Subcutaneous abdominal adipose tissue (tissue), 5 donors: ENCODE data around the gene SMAGP.
"Not testable (repeated sequence)": the region's sequence is repeated elsewhere in the genome, so short reads cannot be mapped to it uniquely, and the experiment has no call there.

Experiments
- H3K27ac ChIP-seq: one replicate; pipeline ENCODE4 v1.7.0; 2013; ENCODE audit warnings: low read depth, mild to moderate bottlenecking, inconsistent platforms, low read length, moderate library complexity
- H3K27me3 ChIP-seq, 5 donors: one replicate each; pipeline ENCODE4 v1.7.0; 2013; ENCODE audit warnings: low read length in 5 of 5, inconsistent platforms in 1 of 5; ENCODE audit not compliant: control insufficient read depth in 5 of 5, insufficient read depth in 4 of 5
- H3K36me3 ChIP-seq, 5 donors: one replicate each; pipeline ENCODE4 v1.7.0; 2013; ENCODE audit warnings: low read length in 5 of 5; ENCODE audit not compliant: control insufficient read depth in 5 of 5, insufficient read depth in 5 of 5
- H3K4me1 ChIP-seq, 5 donors: one replicate each; pipeline ENCODE4 v1.7.0; 2013; ENCODE audit warnings: low read length in 5 of 5, mild to moderate bottlenecking in 3 of 5, moderate library complexity in 1 of 5; ENCODE audit not compliant: control insufficient read depth in 5 of 5, insufficient read depth in 5 of 5
- H3K4me3 ChIP-seq, 5 donors: one replicate each; pipeline ENCODE4 v1.7.0; 2013; ENCODE audit warnings: low read length in 5 of 5, low read depth in 1 of 5
- H3K9ac ChIP-seq, 5 donors: one replicate each; pipeline ENCODE4 v1.7.0; 2013; ENCODE audit warnings: low read length in 5 of 5, mild to moderate bottlenecking in 4 of 5, moderate library complexity in 3 of 5
- H3K9me3 ChIP-seq, 5 donors: one replicate each; pipeline ENCODE4 v1.7.0; 2013; ENCODE audit warnings: low read length in 5 of 5; ENCODE audit not compliant: control insufficient read depth in 5 of 5
- donor health status: healthy.
- donor health status: healthy.
- donor health status: healthy.
- donor health status: healthy.
- donor health status: healthy.

Gene SMAGP

DNA sequence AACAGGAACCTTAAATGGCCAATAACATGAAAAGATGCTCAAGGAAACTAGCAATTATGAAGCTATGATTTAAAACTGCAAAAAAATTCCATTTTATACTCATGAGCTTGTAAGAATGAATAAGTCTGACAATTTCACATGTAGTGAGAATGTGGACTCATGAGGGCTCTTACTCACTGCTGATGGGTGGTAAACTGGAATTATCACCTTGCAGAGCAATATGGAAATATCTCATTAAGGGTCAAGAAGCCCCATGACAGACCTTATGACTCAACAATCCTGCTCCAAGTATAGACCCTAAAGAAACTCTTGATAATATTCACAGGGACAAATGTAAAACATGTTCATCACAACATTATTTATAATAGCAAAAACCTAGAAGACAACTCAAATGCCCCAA is 23.5 kb upstream of the SMAGP start:
- no peak overlapping the region for H3K9ac ChIP-seq
- no peak overlapping the region for H3K4me3 ChIP-seq
- no peaks in the 10 kb centered on the region for H3K4me1 ChIP-seq
- H3K36me3 ChIP-seq: no peaks in the 10 kb centered on the region
- H3K27me3 ChIP-seq: no peaks in the 10 kb centered on the region
- no peak overlapping the region for H3K27ac ChIP-seq
- no peaks in the 10 kb centered on the region for H3K9me3 ChIP-seq

DNA sequence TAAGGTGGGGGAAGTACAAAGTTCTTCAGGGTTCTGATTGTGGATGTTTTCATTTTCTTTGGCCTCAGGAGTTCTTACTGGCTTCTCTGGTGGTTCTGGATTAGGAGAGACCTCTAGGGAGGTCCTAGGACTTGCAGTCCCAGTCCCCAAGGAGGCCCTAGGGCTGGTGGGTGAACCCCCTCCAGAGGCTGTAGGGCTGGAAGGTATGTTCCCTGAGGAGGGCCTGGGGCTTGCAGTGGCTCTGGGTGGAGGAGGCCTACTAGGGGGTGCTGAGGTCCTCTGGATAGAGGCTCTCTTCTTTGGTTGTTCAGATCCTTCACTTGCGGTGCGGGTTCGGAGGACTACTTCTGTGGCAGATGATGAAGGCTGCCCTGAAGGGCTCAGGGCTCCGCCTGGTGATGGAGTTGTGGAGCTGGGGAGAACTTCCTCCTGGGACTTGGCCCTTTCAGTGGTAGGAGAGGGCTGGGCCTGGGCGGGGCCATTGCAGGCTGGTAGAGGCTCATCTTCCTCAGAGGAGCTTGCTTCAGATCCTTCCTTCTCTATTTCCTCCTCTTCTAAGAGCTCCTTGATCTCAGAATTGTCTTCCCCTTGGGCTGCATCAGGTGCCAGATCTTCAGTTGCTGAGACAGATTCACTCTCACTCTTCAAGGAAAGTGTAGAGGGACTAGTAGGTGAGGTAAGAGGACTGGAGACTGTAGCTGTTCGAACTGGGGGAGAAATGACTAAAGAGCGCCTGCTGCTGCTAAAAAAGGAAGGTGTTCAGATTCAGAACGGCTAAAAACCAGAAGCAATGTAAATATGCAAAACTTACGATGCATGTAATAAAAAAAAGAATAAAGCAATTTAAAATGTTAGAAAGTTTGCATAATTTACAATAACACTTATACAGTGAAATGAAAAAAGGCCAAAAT is 21.6 kb upstream of the SMAGP start:
- not testable (repeated sequence) for H3K36me3 ChIP-seq

DNA sequence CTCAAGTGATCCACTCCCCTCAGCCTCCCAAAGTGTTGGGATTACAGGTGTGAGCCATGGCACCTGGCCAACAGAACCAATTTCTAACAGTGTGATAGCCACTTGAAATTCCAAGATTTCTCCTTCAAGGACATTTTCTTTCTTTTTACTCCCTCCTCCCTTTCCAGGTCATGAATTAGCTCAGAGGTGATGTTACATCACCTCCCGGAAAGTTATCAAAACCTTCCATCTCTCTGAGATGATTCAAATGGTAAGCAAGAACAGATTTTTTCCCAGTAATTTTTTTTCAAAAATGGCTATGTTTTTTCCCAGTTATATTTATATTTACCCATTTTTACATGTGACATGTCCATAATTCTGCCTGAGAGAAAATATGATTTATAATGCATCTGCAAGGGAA is 15.6 kb upstream of the SMAGP start:
- no peaks in the 10 kb centered on the region for H3K4me1 ChIP-seq

More for the DNA sequence above, 21.6 kb upstream of the SMAGP start:
- H3K4me3 ChIP-seq, H3K27me3 ChIP-seq, H3K27ac ChIP-seq, H3K4me1 ChIP-seq, H3K9ac ChIP-seq, H3K9me3 ChIP-seq: not testable (repeated sequence)

DNA sequence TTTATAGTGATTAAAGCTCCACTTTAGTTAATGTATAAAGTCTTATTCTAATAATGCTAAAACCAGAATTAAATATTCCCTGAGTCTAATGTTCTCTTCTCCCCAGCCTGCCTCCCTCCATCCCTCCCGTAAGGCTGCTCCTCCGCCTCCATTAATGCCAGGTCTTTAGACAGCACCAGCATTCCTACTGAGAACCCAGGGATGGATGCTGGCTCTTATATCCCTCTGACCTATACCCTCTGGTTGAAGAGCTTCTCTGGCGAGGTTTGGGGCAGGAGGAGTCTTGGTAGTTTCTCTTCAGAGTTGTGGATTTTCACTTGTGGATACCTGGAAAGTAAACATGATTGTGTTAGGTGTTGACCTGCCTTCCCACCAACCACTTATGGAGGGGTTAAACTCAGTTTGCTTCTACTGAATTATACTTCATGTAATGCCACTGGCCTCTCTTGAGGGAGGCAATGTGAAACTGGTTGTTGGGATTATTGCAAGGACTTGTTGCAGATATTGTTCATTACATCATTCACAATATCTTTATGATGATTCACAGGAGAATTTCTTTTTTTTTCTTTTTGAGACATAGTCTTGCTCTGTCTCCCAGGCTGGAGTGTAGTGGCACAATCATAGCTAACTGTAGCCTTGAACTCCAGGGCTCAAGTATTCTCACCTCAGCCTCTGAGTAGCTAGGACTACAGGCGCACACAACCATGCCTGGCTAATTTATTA is 11.1 kb upstream of the SMAGP start:
- no peak overlapping the region for H3K9ac ChIP-seq
- no peak overlapping the region for H3K4me3 ChIP-seq
- peaks cover 0 to 3% (median 0%) of the 10 kb centered on the region in 5 donors for H3K36me3 ChIP-seq

More for the DNA sequence above, 15.6 kb upstream of the SMAGP start:
- no peak overlapping the region for H3K4me3 ChIP-seq
- no peak overlapping the region for H3K9ac ChIP-seq
- no peaks in the 10 kb centered on the region for H3K9me3 ChIP-seq
- H3K27ac ChIP-seq: no peak overlapping the region
- peaks cover 0 to 3% (median 0%) of the 10 kb centered on the region in 5 donors for H3K36me3 ChIP-seq
- no peaks in the 10 kb centered on the region for H3K27me3 ChIP-seq

DNA sequence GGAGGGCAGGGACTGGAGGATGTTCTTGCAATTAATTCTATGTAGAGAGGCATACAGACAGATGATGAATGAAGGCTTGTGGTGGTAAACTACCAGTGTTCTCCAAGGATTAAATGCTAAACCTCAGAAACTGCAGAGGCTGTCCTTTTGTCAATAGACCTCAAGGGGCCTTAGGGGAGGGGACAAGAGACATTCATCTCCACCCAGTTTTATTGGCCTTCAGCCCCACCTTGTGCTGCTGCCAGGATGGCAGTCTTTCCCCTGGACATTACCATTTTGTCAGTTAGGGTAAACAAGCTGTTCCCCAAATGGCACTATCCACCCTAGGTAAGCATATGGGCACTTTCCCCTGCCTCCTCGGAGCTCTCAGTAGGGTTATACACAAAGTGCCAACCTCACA is 4.9 kb upstream of the SMAGP start:
- Histone ChIP-seq H3K27ac (no peak overlapping the region), H3K4me1 (peaks cover 4 to 10% (median 8%) of the 10 kb centered on the region in 5 donors), H3K27me3 (peaks cover 0 to 10% (median 5%) of the 10 kb centered on the region in 5 donors), H3K9me3 (no peaks in the 10 kb centered on the region), H3K9ac (no peak overlapping the region), H3K36me3 (no peaks in the 10 kb centered on the region), H3K4me3 (no peak overlapping the region)

More for the DNA sequence above, 11.1 kb upstream of the SMAGP start:
- Histone ChIP-seq H3K27ac (no peak overlapping the region), H3K9me3 (no peaks in the 10 kb centered on the region), H3K27me3 (no peaks in the 10 kb centered on the region), H3K4me1 (no peaks in the 10 kb centered on the region)

DNA sequence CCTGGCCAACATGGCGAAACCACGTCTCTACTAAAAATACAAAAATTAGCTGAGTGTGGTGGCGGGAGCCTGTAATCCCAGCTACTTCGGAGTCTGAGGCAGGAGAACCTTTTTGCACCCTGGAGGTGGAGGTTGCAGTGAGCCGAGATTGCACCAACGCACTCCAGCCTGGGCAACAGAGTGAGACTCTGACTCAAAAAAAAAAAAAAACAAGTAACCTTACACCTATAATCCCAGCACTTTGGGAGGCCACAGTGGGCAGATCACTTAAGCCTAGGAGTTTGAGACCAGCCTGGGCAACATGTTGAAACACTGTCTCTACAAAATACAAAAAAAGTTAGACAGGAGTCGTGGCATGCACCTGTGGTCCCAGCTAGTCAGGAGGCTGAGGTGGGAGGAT is 2.6 kb upstream of the SMAGP start:
- H3K36me3 ChIP-seq, H3K27ac ChIP-seq, H3K9me3 ChIP-seq, H3K4me3 ChIP-seq, H3K9ac ChIP-seq: not testable (repeated sequence)
- Histone ChIP-seq H3K27me3 (peaks cover 0 to 10% (median 5%) of the 10 kb centered on the region in 5 donors), H3K4me1 (peaks cover 4 to 23% (median 16%) of the 10 kb centered on the region in 5 donors)

DNA sequence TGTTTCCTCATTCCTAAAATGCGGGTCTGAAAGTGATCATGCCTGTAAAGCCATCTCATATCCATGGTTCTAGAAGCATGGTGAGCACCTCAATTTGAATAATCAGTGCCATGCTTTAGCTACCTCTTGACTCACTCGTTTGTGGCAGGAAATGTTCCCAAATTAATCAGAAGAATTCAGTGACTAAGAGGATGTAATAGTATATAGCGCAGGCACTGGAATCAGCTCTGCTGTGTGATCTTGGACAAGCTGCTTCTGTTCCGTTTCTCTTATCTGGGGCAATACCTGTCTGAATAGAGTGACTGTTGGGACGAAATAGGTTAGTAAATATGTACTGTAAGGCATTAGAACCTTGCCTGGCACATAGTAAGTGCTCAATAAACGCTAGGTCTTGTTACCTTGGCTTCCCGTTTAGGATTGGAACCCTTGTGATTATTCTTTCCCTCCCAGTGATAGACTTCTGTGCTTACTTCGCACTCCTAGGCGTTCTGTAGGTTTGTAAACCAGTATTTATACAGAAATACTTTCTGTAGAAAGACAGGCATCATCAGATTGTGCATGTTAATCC is 820 bp upstream of the SMAGP start:
- Histone ChIP-seq H3K9me3 (no peaks in the 10 kb centered on the region), H3K9ac (peak overlapping the region; percentile 32 to 74 (median 59)), H3K27me3 (peaks cover 0 to 10% (median 5%) of the 10 kb centered on the region in 5 donors), H3K27ac (peak overlapping the region; percentile 69), H3K36me3 (no peaks in the 10 kb centered on the region), H3K4me1 (peaks cover 4 to 23% (median 16%) of the 10 kb centered on the region in 5 donors), H3K4me3 (peak overlapping the region; percentile 63 to 76 (median 73))

DNA sequence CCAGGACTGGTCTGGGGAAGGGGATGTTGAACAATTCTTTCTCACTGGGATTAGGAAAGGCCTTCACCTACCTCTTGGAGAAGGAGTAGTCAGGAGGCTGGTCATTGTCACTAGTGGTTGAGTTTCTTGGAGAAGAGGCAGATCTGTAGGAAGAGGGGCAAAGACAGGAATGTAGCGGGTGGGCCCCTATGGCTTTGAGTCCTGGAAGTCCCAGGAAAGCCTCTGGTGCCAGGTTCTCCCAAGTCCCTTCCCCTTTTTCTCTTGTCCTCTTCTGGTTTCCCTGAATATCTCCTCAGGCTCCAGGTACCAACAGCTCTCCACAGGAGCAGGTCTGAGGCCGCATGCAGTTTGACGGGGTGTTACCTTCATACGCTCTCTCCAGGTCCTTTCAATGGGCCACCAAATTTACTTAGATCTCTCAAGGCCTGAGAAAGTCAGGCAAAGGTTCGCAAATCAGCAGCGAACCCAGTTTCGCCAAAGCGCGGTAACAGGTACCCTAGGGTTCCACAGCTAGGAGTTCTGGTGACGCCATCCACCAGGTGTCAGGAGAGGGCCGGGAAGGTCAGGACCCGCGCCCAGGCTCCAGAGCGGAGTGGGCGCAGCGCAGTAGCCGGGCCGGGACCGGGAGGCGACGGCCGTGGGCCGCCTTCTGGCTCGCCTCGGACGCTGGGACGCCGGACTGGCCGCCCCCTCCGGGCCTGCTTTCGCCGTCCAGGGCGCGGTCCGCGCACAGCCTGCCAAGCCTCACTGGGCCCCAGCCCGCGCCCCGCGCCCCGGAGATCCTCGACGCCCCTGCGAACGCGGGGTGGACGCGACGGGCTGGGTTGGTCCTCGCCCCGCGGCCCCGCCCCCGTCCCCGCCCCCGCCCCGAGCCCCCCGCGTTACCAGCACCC is 795 bp downstream of the SMAGP start:
- Histone ChIP-seq H3K9me3 (no peaks in the 10 kb centered on the region), H3K4me1 (peaks cover 4 to 23% (median 16%) of the 10 kb centered on the region in 5 donors), H3K27me3 (peaks cover 0 to 10% (median 5%) of the 10 kb centered on the region in 5 donors), H3K4me3 (peak overlapping the region; percentile 22 to 76 (median 73)), H3K27ac (no peak overlapping the region), H3K9ac (peak overlapping the region in 2 of 5 donors; percentile 4 to 43), H3K36me3 (no peaks in the 10 kb centered on the region)

DNA sequence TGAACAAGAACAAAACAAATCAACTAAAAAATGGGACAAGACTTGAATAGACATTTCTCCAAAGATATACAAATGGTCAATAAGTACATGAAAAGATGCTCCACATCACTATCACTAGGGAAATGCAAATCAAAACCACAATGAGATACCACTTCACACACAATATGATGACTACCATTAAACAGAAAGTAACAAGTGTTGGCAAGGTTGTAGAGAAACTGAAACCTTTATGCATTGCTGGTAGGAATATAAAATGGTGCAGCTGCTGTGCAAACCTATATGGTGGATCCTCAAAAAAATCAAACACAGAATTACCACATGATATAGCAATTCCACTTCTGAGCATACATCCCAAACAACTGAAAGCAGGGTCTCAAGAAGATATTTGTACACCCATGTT is 5.2 kb downstream of the SMAGP start:
- no peaks in the 10 kb centered on the region for H3K36me3 ChIP-seq
- no peak overlapping the region for H3K27ac ChIP-seq

More for the DNA sequence above, 5.2 kb downstream of the SMAGP start:
- Histone ChIP-seq H3K4me1 (peaks cover 0 to 13% (median 7%) of the 10 kb centered on the region in 5 donors), H3K9me3 (no peaks in the 10 kb centered on the region), H3K4me3 (no peak overlapping the region), H3K9ac (no peak overlapping the region), H3K27me3 (no peaks in the 10 kb centered on the region)
